Fibroblast of lung (primary cell): Measurements from ENCODE around the gene MEIOB. TPM values are rescaled to one million over a fixed set of nuclear protein-coding genes. Genes with fewer than 3 reads are reported as not detected.

Experiments used
- DNase-seq, 2 donors: peaks; one replicate each; pipeline versions ENCODE4 v3.0.0 to v3.0.0-alpha.2; 2010; ENCODE audit warnings: low read depth in 2 of 2
- H2AFZ ChIP-seq: 2 replicates; pipeline ENCODE4 v1.5.1; 2012; ENCODE audit warnings: low read length, control low read depth, inconsistent platforms
- H3K27ac ChIP-seq: 2 replicates; pipeline ENCODE4 v1.5.1; 2011; ENCODE audit warnings: low read length, control low read depth; ENCODE audit not compliant: insufficient read depth
- H3K27me3 ChIP-seq: 2 replicates; pipeline ENCODE4 v1.5.1; 2011; ENCODE audit warnings: mild to moderate bottlenecking, low read length; ENCODE audit not compliant: control insufficient read depth, insufficient read depth
- H3K36me3 ChIP-seq: 2 replicates; pipeline ENCODE4 v1.5.1; 2011; ENCODE audit warnings: low read length; ENCODE audit not compliant: control insufficient read depth, insufficient read depth
- H3K4me1 ChIP-seq: 2 replicates; pipeline ENCODE4 v1.5.1; 2011; ENCODE audit warnings: low read length; ENCODE audit not compliant: control insufficient read depth, insufficient read depth; ENCODE audit errors: extremely low read depth
- H3K4me2 ChIP-seq: 2 replicates; pipeline ENCODE4 v1.5.1; 2011; ENCODE audit warnings: low read length, control low read depth; ENCODE audit not compliant: insufficient read depth; ENCODE audit errors: extremely low read depth
- H3K4me3 ChIP-seq, 4 experiments: fragments of 200-600 bp in 1 of 4; sonication (generic) in 1 of 4; replicated peaks in 1 of 4; 2 replicates each; pipeline ENCODE4 v1.5.1; 2011 to 2016; ENCODE audit warnings: low read length in 4 of 4, low read depth in 3 of 4, mild to moderate bottlenecking in 3 of 4, control low read depth in 2 of 4, inconsistent platforms in 1 of 4, mixed read lengths in 1 of 4; ENCODE audit not compliant: insufficient read depth in 1 of 4; ENCODE audit errors: control extremely low read depth in 1 of 4
- H3K79me2 ChIP-seq: 2 replicates; pipeline ENCODE4 v1.5.1; 2012; ENCODE audit warnings: mild to moderate bottlenecking, low read length, inconsistent platforms; ENCODE audit not compliant: control insufficient read depth, insufficient read depth
- H3K9ac ChIP-seq: 2 replicates; pipeline ENCODE4 v1.5.1; 2011; ENCODE audit warnings: mild to moderate bottlenecking, low read length, control low read depth; ENCODE audit not compliant: insufficient read depth
- H3K9me3 ChIP-seq: 2 replicates; pipeline ENCODE4 v1.5.1; 2012; ENCODE audit warnings: low read depth, low read length; ENCODE audit not compliant: control insufficient read depth, insufficient read depth
- H4K20me1 ChIP-seq: 2 replicates; pipeline ENCODE4 v1.5.1; 2011; ENCODE audit warnings: low read length; ENCODE audit not compliant: control insufficient read depth, insufficient read depth; ENCODE audit errors: extremely low read depth
- EZH2 ChIP-seq: IDR thresholded peaks from 2 replicates; pipeline ENCODE4 v1.5.1; 2012; ENCODE audit warnings: low read length, control low read depth, mild to moderate bottlenecking; ENCODE audit errors: missing control alignments
- polyA plus RNA-seq, 2 donors: library from polyadenylated mRNA; depleted of rRNA in 1 of 2; stranded (reverse) in 1 of 2; unstranded in 1 of 2; fragments of >200 nt; gene quantifications; 2 replicates each; pipeline ENCODE4 v1.2.1, GENCODE V29; 2011 to 2012; ENCODE audit warnings: missing spikeins in 1 of 2
- total RNA-seq: library from RNA; depleted of rRNA; stranded (reverse); fragments of >200 nt; gene quantifications from 2 replicates; pipeline ENCODE4 v1.2.1, GENCODE V29; 2014
- TF ChIP-seq, protein P1 (sequence below), 2 donors: IDR thresholded peaks in 1 of 2; conservative IDR thresholded peaks in 1 of 2; 1 replicate in 1 of 2; 2 replicates in 1 of 2; pipeline ENCODE4 v1.5.1; 2011 to 2012; ENCODE audit warnings: low read length in 2 of 2, control low read depth in 1 of 2, inconsistent platforms in 1 of 2, low read depth in 1 of 2, mild to moderate bottlenecking in 1 of 2

Gene MEIOB
- total and polyA plus RNA-seq, 2 donors (not counting 1 experiment from before 2014, with no cell fraction given): not detected

DNA sequence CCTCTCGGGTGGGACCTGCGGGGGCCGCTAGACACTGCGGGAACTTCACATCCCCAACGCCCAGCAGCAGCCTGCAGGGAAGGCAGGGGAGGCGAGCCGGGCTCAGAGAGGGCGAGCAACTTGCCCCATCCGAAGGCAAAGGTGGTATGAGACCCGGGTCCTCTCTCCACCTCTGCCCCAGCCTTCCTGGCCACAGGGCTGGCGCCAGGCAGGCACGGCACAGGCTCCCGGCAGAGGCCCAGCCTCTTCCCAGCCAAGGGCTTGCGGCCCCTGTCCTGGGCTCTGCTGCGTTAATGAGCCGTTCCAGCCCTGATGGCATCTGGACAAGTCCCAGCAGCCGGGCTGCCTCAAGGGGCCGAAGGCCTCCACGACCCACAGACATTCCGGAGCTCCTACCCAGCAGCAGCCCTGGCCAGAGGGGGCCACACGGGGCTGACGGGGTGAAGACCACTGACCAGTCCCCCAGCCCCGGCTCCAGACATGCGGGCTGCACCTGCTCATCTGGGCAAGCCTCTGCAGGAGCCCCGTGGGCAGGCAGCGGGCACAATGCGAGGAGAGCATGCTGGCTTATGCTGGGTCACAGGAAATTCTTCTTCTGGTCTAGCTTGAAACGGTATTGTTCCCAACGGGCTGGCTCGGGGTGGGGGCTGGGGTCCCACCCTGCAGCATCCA is 47.5 kb upstream of the MEIOB start:
- H3K4me2 ChIP-seq: no peak overlapping the region
- H3K27ac ChIP-seq: no peak overlapping the region
- no peak for DNase-seq
- TF ChIP-seq, protein P1, sequence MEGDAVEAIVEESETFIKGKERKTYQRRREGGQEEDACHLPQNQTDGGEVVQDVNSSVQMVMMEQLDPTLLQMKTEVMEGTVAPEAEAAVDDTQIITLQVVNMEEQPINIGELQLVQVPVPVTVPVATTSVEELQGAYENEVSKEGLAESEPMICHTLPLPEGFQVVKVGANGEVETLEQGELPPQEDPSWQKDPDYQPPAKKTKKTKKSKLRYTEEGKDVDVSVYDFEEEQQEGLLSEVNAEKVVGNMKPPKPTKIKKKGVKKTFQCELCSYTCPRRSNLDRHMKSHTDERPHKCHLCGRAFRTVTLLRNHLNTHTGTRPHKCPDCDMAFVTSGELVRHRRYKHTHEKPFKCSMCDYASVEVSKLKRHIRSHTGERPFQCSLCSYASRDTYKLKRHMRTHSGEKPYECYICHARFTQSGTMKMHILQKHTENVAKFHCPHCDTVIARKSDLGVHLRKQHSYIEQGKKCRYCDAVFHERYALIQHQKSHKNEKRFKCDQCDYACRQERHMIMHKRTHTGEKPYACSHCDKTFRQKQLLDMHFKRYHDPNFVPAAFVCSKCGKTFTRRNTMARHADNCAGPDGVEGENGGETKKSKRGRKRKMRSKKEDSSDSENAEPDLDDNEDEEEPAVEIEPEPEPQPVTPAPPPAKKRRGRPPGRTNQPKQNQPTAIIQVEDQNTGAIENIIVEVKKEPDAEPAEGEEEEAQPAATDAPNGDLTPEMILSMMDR (conservative IDR thresholded peaks at IDR 0.05 in 1 of 2, IDR thresholded peaks at IDR 0.05 in 1 of 2; ENCODE audit: low read depth in 1 of 2, low read length in 2 of 2): no peak
- TF ChIP-seq EZH2: no peak
- no peak overlapping the region for H2AFZ ChIP-seq
- no peak overlapping the region for H3K4me3 ChIP-seq
- peaks cover 4% of the 10 kb centered on the region for H3K4me1 ChIP-seq
- H4K20me1 ChIP-seq: no peaks in the 10 kb centered on the region
- H3K9ac ChIP-seq: no peak overlapping the region
- no peaks in the 10 kb centered on the region for H3K36me3 ChIP-seq
- H3K79me2 ChIP-seq: no peaks in the 10 kb centered on the region
- H3K27me3 ChIP-seq: peaks cover 56% of the 10 kb centered on the region
- H3K9me3 ChIP-seq: no peaks in the 10 kb centered on the region

DNA sequence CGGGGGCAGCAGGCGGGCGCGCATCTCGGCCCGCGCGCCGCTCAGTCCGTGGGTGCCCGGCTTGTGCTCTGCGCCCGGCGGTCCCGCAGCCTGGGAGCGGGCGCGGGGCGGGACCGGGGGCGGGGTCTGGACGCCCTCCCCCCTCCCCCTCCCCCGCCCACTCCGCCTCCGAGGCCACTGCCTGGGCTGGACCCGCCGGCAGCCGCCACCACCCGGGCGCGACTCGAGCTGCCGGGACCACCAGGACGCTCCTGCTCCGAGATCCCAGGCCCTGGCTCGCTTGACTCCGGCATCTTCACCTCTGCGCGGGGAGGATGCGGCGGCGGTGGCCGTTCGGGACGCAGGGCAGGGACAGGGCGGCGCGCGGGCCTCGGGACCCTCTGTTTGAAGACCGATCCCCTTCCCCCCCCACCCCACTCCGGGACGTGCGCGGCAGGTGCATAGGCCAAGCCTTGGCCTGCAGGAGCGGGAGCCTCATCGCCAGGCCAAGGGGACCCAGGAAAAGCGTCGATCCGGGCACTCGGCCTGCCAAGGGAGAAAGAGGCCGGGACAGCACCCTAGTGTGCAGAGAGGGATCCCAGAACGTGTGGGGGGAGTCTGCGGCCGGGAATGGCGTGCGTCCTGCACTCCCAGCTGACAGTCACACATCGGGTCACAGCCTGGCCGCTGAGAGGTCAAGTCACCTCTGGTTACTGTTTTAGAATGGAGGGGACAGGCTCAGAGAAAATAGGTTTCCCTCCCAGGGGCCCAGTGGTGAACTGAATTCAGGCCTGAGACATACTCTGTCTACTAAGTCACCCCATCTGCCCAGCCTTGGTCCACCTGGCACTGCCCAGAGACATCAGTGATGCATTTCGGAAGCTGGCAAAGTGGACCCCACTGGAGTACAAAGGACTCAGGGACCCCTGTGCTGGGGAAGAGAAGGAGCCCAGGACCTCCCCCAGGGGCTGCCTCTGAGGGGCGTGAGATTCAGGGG is 46.7 kb upstream of the MEIOB start, which contains the start of gene HS3ST6:
HS3ST6 (minus strand) TSS at position 65 of the 976 bp plus-strand sequence. CDS start 92 bp downstream, outside the sequence.
- Histone ChIP-seq H3K9ac (no peak within 1 kb of the TSS), H3K79me2 (no peaks in the 10 kb centered on the region), H3K4me1 (peaks cover 4% of the 10 kb centered on the region), H2AFZ (no peak within 1 kb of the TSS), H3K4me3 (no peak within 1 kb of the TSS), H3K4me2 (no peak within 1 kb of the TSS), H3K27me3 (peaks cover 51% of the 10 kb centered on the region), H3K9me3 (no peaks in the 10 kb centered on the region), H4K20me1 (no peaks in the 10 kb centered on the region), H3K36me3 (no peaks in the 10 kb centered on the region), H3K27ac (no peak within 1 kb of the TSS)
- DNase-seq: no peak
- peak; percentile 91 for TF ChIP-seq EZH2
- TF ChIP-seq, protein P1 (conservative IDR thresholded peaks at IDR 0.05 in 1 of 2, IDR thresholded peaks at IDR 0.05 in 1 of 2; ENCODE audit: low read depth in 1 of 2, low read length in 2 of 2): no peak
